Activated T-cell treated with anti-CD3 and anti-CD28 coated beads, Interleukin-2, amount 50 U/mL, for 24 hours (primary cell): ENCODE measurements around the gene NEUROG3.

Experiments used
- DNase-seq: peaks from one replicate; pipeline ENCODE4 v3.0.0-alpha.2; 2020
- H3K27ac Mint-ChIP-seq: 2 replicates; pipeline ENCODE4 v1.8.0; 2020; ENCODE audit warnings: mild to moderate bottlenecking, mixed read lengths
- H3K27me3 Mint-ChIP-seq: 2 replicates; pipeline ENCODE4 v1.8.0; 2020; ENCODE audit warnings: mixed read lengths
- H3K36me3 Mint-ChIP-seq: 2 replicates; pipeline ENCODE4 v1.8.0; 2020; ENCODE audit warnings: low read depth, mixed read lengths
- H3K4me1 Mint-ChIP-seq: 2 replicates; pipeline ENCODE4 v1.8.0; 2020; ENCODE audit warnings: low read depth, mixed read lengths
- H3K4me3 Mint-ChIP-seq: 2 replicates; pipeline ENCODE4 v1.8.0; 2020; ENCODE audit warnings: mild to moderate bottlenecking, moderate library complexity, mixed read lengths
- H3K9me3 Mint-ChIP-seq: 2 replicates; pipeline ENCODE4 v1.8.0; 2020; ENCODE audit warnings: mixed read lengths

NEUROG3 gene

GRCh38 chr10:69577268-69578232, 4.3 kb upstream of the NEUROG3 start:
- H3K4me1 Mint-ChIP-seq: peaks cover 17% of the 10 kb centered on the region
- H3K27me3 Mint-ChIP-seq: peaks cover 83% of the 10 kb centered on the region
- no peak for DNase-seq
- no peaks in the 10 kb centered on the region for H3K9me3 Mint-ChIP-seq
- no peaks in the 10 kb centered on the region for H3K36me3 Mint-ChIP-seq
- H3K27ac Mint-ChIP-seq: no peak overlapping the region
- no peak overlapping the region for H3K4me3 Mint-ChIP-seq

- Mint-ChIP-seq H3K4me3 (no peak overlapping the region), H3K27ac (no peak overlapping the region)
- no peak for DNase-seq
Measured at GRCh38 chr10:69576334-69577011, 3.3 kb upstream of the NEUROG3 start.

GRCh38 chr10:69575164-69575722, 2.0 kb upstream of the NEUROG3 start:
- no peak overlapping the region for H3K27ac Mint-ChIP-seq
- no peak overlapping the region for H3K4me3 Mint-ChIP-seq
- H3K9me3 Mint-ChIP-seq: no peaks in the 10 kb centered on the region

More at GRCh38 chr10:69576334-69577011, 3.3 kb upstream of the NEUROG3 start:
- Mint-ChIP-seq H3K4me1 (peaks cover 23% of the 10 kb centered on the region), H3K9me3 (no peaks in the 10 kb centered on the region), H3K36me3 (no peaks in the 10 kb centered on the region), H3K27me3 (peaks cover 90% of the 10 kb centered on the region)

GRCh38 chr10:69574571-69574978, 1.4 kb upstream of the NEUROG3 start:
- Mint-ChIP-seq H3K9me3 (no peaks in the 10 kb centered on the region), H3K36me3 (no peaks in the 10 kb centered on the region), H3K27me3 (peaks cover 93% of the 10 kb centered on the region), H3K4me3 (no peak overlapping the region), H3K4me1 (peaks cover 23% of the 10 kb centered on the region), H3K27ac (no peak overlapping the region)
- no peak for DNase-seq

More at GRCh38 chr10:69575164-69575722, 2.0 kb upstream of the NEUROG3 start:
- Mint-ChIP-seq H3K36me3 (no peaks in the 10 kb centered on the region), H3K4me1 (peaks cover 23% of the 10 kb centered on the region), H3K27me3 (peaks cover 93% of the 10 kb centered on the region)
- DNase-seq: no peak

GRCh38 chr10:69572159-69573055, 815 bp downstream of the NEUROG3 start:
- H3K4me1 Mint-ChIP-seq: peaks cover 23% of the 10 kb centered on the region
- peak overlapping the region; percentile 69 for H3K4me3 Mint-ChIP-seq
- H3K9me3 Mint-ChIP-seq: no peaks in the 10 kb centered on the region
- peak; percentile 61 for DNase-seq
- H3K27ac Mint-ChIP-seq: no peak overlapping the region
- peaks cover 93% of the 10 kb centered on the region for H3K27me3 Mint-ChIP-seq
- no peaks in the 10 kb centered on the region for H3K36me3 Mint-ChIP-seq

GRCh38 chr10:69571618-69572158, 1.5 kb downstream of the NEUROG3 start:
- H3K36me3 Mint-ChIP-seq: no peaks in the 10 kb centered on the region
- H3K27ac Mint-ChIP-seq: no peak overlapping the region
- H3K4me1 Mint-ChIP-seq: peaks cover 23% of the 10 kb centered on the region
- H3K27me3 Mint-ChIP-seq: peaks cover 93% of the 10 kb centered on the region
- no peaks in the 10 kb centered on the region for H3K9me3 Mint-ChIP-seq
- DNase-seq: no peak
- peak overlapping the region; percentile 46 for H3K4me3 Mint-ChIP-seq

GRCh38 chr10:69570050-69570816, 3.0 kb downstream of the NEUROG3 start:
- no peak for DNase-seq
- Mint-ChIP-seq H3K4me3 (no peak overlapping the region), H3K4me1 (peaks cover 23% of the 10 kb centered on the region), H3K27ac (no peak overlapping the region), H3K36me3 (no peaks in the 10 kb centered on the region), H3K27me3 (peaks cover 94% of the 10 kb centered on the region), H3K9me3 (no peaks in the 10 kb centered on the region)

- no peak overlapping the region for H3K4me3 Mint-ChIP-seq
Measured at GRCh38 chr10:69569396-69569934, 3.8 kb downstream of the NEUROG3 start.

GRCh38 chr10:69568472-69569395, 4.5 kb downstream of the NEUROG3 start:
- H3K27me3 Mint-ChIP-seq: peaks cover 91% of the 10 kb centered on the region
- no peak overlapping the region for H3K4me3 Mint-ChIP-seq
- no peaks in the 10 kb centered on the region for H3K9me3 Mint-ChIP-seq
- DNase-seq: no peak
- no peaks in the 10 kb centered on the region for H3K36me3 Mint-ChIP-seq
- no peak overlapping the region for H3K27ac Mint-ChIP-seq
- H3K4me1 Mint-ChIP-seq: peaks cover 14% of the 10 kb centered on the region

More at GRCh38 chr10:69569396-69569934, 3.8 kb downstream of the NEUROG3 start:
- H3K9me3 Mint-ChIP-seq: no peaks in the 10 kb centered on the region
- DNase-seq: no peak
- H3K4me1 Mint-ChIP-seq: peaks cover 19% of the 10 kb centered on the region
- no peaks in the 10 kb centered on the region for H3K36me3 Mint-ChIP-seq
- H3K27me3 Mint-ChIP-seq: peaks cover 91% of the 10 kb centered on the region
- H3K27ac Mint-ChIP-seq: no peak overlapping the region

- Mint-ChIP-seq H3K4me1 (peaks cover 7% of the 10 kb centered on the region), H3K27me3 (peaks cover 85% of the 10 kb centered on the region), H3K9me3 (no peaks in the 10 kb centered on the region), H3K4me3 (no peak overlapping the region), H3K27ac (no peak overlapping the region), H3K36me3 (no peaks in the 10 kb centered on the region)
- peak; percentile 60 for DNase-seq
Measured at GRCh38 chr10:69567920-69568319, 5.3 kb downstream of the NEUROG3 start.

- Mint-ChIP-seq H3K9me3 (no peaks in the 10 kb centered on the region), H3K4me1 (peaks cover 11% of the 10 kb centered on the region), H3K4me3 (no peak overlapping the region), H3K36me3 (no peaks in the 10 kb centered on the region), H3K27ac (no peak overlapping the region), H3K27me3 (peaks cover 36% of the 10 kb centered on the region)
- DNase-seq: no peak
Measured at GRCh38 chr10:69562731-69563254, 10.4 kb downstream of the NEUROG3 start.

- Mint-ChIP-seq H3K27ac (no peak overlapping the region), H3K4me3 (no peak overlapping the region), H3K27me3 (peaks cover 12% of the 10 kb centered on the region), H3K36me3 (no peaks in the 10 kb centered on the region), H3K9me3 (no peaks in the 10 kb centered on the region), H3K4me1 (peaks cover 11% of the 10 kb centered on the region)
- DNase-seq: no peak
Measured at GRCh38 chr10:69559525-69559924, 13.7 kb downstream of the NEUROG3 start.
